Mucosa of rectum (tissue), 2 donors: ENCODE measurements around the gene MSL2.
"Not testable (repeated sequence)": the region's sequence is repeated elsewhere in the genome, so short reads cannot be mapped to it uniquely, and the experiment has no call there.

Source experiments
- H3K27ac ChIP-seq, 2 donors: one replicate each; pipeline ENCODE4 v1.7.0; 2013; ENCODE audit warnings: inconsistent platforms in 2 of 2, low read depth in 2 of 2, low read length in 2 of 2
- H3K27me3 ChIP-seq, 2 donors: one replicate each; pipeline ENCODE4 v1.7.0; 2013; ENCODE audit warnings: low read length in 2 of 2; ENCODE audit not compliant: control insufficient read depth in 2 of 2, insufficient read depth in 2 of 2
- H3K36me3 ChIP-seq, 2 donors: one replicate each; pipeline ENCODE4 v1.7.0; 2013; ENCODE audit warnings: low read length in 2 of 2; ENCODE audit not compliant: control insufficient read depth in 2 of 2, insufficient read depth in 2 of 2
- H3K4me1 ChIP-seq, 2 donors: one replicate each; pipeline ENCODE4 v1.7.0; 2013; ENCODE audit warnings: low read length in 2 of 2, mild to moderate bottlenecking in 1 of 2; ENCODE audit not compliant: control insufficient read depth in 2 of 2, insufficient read depth in 2 of 2
- H3K4me3 ChIP-seq, 2 donors: one replicate each; pipeline ENCODE4 v1.7.0; 2013; ENCODE audit warnings: low read length in 2 of 2
- H3K9ac ChIP-seq, 2 donors: one replicate each; pipeline ENCODE4 v1.7.0; 2013; ENCODE audit warnings: low read length in 2 of 2, low read depth in 1 of 2, mild to moderate bottlenecking in 1 of 2
- H3K9me3 ChIP-seq, 2 donors: one replicate each; pipeline ENCODE4 v1.7.0; 2013; ENCODE audit warnings: low read length in 2 of 2; ENCODE audit not compliant: control insufficient read depth in 2 of 2
- donor health status: healthy.
- donor health status: Normal muscosa, but diverticular disease.

Gene MSL2

DNA sequence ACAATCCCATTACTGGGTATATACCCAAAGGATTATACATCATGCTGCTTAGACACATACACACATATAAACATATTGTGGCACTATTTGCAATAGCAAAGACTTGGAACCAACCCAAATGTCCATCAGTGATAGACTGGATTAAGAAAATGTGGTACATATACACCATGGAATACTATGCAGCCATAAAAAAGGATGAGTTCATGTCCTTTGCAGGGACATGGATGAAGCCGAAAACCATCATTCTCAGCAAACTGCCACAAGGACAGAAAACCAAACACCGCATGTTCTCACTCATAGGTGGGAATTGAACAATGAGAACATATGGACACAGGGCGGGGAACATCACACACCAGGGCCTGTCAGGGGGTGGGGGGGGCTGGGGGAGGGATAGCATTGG is 64.5 kb downstream of the MSL2 start:
- not testable (repeated sequence) for H3K4me3 ChIP-seq, H3K4me1 ChIP-seq, H3K27me3 ChIP-seq, H3K9me3 ChIP-seq, H3K27ac ChIP-seq, H3K9ac ChIP-seq, H3K36me3 ChIP-seq

DNA sequence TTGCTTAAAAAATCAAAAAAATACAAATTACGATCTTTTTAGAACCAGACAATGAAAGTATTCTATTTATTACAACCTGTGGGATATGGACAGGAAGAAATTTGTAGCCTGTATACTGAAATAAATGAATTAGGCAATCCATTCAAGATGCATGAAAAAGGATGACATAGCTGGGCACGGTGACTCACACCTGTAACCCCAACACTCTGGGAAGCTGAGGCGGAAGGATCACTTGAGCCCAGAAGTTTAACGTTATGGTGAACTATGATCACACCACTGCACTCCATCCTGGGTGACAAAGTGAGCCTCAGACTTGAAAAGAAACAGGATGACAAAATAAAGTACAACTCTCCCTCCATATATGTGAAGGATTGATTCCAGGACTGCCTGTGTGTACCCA is 74.1 kb downstream of the MSL2 start:
- Histone ChIP-seq H3K36me3 (no peaks in the 10 kb centered on the region), H3K9me3 (no peaks in the 10 kb centered on the region), H3K27me3 (no peaks in the 10 kb centered on the region), H3K4me1 (no peaks in the 10 kb centered on the region), H3K4me3 (no peak overlapping the region), H3K27ac (no peak overlapping the region), H3K9ac (no peak overlapping the region)

DNA sequence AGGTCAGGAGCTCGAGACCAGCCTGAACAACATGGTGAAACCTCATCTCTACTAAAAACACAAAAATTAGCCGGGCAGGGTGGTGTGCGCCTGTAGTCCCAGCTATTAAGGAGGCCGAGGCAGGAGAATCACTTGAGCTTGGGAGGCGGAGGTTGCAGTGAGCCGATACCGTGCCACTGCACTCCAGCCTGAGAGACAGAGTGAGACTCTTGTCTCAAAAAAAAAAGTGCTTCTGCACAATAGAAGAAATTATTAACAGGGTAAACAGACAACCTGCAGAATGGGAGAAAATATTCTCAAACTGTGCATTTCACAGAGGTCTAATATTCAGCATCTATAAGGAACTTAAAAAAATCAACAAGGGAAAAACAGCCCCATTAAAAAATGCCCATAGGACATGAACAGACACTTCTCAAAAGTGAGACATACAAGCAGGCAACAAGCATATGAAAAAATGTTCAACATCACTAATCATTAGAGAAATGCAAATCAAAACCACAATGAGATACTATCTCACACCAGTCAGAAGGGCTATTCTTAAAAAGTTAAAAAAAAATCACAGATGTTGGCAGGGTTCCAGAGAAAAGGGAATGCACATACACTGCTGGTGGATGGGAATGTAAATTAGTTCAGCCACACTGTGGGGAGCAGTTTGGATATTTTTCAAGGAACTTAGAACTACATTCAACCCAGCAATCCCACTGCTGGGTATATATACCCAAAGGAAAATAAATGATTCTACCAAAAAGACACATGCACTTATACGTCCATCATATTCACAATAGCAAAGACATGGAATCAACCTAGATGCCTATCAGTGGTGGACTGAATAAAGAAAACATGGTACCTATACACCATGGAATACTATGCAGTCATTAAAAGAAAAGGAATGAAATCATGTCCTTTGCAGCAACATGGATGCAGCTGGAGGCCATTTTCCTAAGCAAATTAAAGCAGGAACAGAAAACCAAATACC is 75.5 kb downstream of the MSL2 start:
- H3K4me1 ChIP-seq, result no peaks in the 10 kb centered on the region
- no peak overlapping the region for H3K4me3 ChIP-seq
- no peaks in the 10 kb centered on the region for H3K36me3 ChIP-seq
- H3K9ac ChIP-seq, result no peak overlapping the region
- no peak overlapping the region for H3K27ac ChIP-seq
- no peaks in the 10 kb centered on the region for H3K9me3 ChIP-seq
- H3K27me3 ChIP-seq, result no peaks in the 10 kb centered on the region

DNA sequence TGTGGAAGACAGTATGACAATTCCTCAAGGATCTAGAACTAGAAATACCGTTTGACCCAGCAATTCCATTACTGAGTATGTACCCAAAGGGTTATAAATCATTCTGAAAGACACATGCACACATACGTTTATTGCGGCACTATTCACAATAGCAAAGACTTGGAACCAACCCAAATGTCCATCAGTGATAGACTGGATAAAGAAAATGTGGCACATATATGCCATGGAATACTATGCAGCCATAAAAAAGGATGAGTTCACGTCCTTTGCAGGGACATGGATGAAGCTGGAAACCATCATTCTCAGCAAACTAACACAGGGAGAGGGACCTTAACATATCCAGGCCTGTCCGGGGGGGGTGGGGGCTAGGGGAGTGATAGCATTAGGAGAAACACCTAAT is 76.4 kb downstream of the MSL2 start:
- H3K36me3 ChIP-seq, H3K27ac ChIP-seq, H3K4me1 ChIP-seq, H3K9me3 ChIP-seq, H3K4me3 ChIP-seq, H3K27me3 ChIP-seq, H3K9ac ChIP-seq: not testable (repeated sequence)

DNA sequence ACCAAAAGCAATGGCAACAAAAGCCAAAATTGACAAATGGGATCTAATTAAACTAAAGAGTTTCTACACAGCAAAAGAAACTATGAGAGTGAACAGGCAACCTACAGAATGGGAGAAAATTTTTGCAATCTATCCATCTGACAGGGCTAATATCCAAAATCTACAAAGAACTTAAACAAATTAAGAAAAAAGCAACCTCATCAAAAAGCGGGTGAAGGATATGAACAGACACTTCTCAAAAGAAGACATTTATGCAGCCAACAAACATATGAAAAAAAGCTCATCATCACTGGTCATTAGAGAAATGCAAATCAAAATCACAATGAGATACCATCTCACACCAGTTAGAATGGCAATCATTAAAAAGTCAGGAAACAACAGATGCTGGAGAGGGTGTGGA is 76.8 kb downstream of the MSL2 start:
- not testable (repeated sequence) for H3K9ac ChIP-seq, H3K27ac ChIP-seq, H3K4me1 ChIP-seq, H3K27me3 ChIP-seq, H3K9me3 ChIP-seq, H3K4me3 ChIP-seq, H3K36me3 ChIP-seq

DNA sequence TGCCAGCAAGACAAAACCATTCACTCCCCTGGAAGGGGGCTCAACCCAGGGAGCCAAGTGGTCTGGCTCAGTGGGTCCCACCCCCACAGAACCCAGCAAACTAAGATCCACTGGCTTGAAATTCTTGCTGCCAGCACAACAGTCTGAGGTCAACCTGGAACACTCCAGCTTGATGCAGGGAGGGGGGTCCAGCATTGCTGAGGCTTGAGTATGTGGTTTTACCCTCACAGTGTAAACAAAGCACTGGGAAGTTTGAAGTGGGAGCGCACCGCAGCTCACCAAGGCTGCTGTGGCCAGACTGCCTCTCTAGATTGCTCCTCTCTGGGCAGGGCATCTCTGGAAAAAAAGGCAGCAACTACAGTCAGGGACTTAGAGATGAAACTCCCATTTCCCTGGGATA is 81.7 kb downstream of the MSL2 start:
- H3K9ac ChIP-seq, result no peak overlapping the region

DNA sequence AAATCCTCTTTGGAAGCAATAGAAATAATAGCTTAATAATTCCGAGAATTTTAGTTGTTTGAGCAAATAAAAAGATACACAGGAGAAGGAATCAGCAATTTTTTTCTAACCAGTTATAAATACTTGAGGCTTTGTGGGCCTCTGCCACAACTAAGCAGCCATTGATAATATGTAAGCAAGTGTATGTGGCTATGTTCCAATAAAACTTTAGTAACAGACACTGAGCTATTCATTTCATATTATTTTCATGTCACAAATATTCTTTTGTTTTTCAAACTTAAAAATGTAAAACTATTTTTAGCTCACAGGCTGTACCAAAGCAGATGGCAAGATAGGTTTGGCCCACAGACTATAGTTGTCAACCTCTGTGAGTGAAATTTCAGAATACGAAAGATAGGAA is 85.7 kb downstream of the MSL2 start:
- H3K27ac ChIP-seq, result no peak overlapping the region
- H3K27me3 ChIP-seq, result no peaks in the 10 kb centered on the region
- H3K9me3 ChIP-seq, result no peaks in the 10 kb centered on the region
- no peak overlapping the region for H3K4me3 ChIP-seq
- H3K4me1 ChIP-seq, result no peaks in the 10 kb centered on the region
- no peak overlapping the region for H3K9ac ChIP-seq
- peaks cover 0 to 5% of the 10 kb centered on the region in 2 donors for H3K36me3 ChIP-seq

More for the DNA sequence above, 81.7 kb downstream of the MSL2 start:
- H3K4me1 ChIP-seq, result no peaks in the 10 kb centered on the region
- no peaks in the 10 kb centered on the region for H3K36me3 ChIP-seq
- no peaks in the 10 kb centered on the region for H3K27me3 ChIP-seq
- no peaks in the 10 kb centered on the region for H3K9me3 ChIP-seq
- no peak overlapping the region for H3K4me3 ChIP-seq
- H3K27ac ChIP-seq, result no peak overlapping the region

DNA sequence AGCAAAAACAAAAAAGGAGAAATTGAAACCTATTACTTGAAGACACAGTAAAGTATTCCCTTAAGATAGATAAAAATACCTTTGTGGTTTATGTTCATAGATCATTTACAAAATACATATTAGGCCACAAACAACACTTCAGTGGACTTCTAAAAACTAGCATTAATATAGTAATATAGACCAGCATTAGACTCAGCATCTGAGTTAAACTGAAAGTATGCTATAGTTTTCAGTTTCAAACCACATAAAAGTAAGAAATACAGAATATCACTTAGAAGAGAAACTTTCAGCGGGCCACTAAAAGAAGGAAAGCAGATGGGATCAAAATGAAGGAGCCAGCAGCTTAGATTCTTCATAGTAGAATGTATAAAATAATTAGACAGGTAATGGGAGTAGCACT is 86.6 kb downstream of the MSL2 start:
- H3K27me3 ChIP-seq, result no peaks in the 10 kb centered on the region
- H3K4me1 ChIP-seq, result no peaks in the 10 kb centered on the region
- peaks cover 0 to 5% of the 10 kb centered on the region in 2 donors for H3K36me3 ChIP-seq
- no peaks in the 10 kb centered on the region for H3K9me3 ChIP-seq
- no peak overlapping the region for H3K9ac ChIP-seq
- no peak overlapping the region for H3K4me3 ChIP-seq
- no peak overlapping the region for H3K27ac ChIP-seq

DNA sequence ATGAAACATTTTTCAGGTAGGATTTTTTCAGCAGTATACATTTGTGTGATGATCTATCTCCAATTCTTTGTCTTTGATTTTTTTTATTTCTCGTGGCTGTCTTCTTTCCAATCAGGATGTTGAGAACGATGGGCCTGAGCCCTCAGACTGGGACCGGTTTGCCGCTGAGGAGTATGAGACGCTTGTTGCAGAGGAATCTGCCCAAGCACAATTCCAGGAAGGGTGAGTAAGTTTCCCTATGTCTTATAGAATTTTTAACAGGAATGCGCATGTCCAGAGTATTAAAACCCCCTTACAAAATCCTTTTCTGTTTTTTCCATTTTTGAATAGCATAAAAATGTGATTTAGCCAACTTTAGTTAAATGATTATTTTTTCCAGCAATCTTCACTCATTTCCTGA is 90.0 kb downstream of the MSL2 start:
- Histone ChIP-seq H3K9me3 (no peaks in the 10 kb centered on the region), H3K4me3 (no peak overlapping the region), H3K36me3 (peaks cover 8 to 11% of the 10 kb centered on the region in 2 donors), H3K27me3 (no peaks in the 10 kb centered on the region), H3K9ac (no peak overlapping the region), H3K27ac (no peak overlapping the region), H3K4me1 (no peaks in the 10 kb centered on the region)

DNA sequence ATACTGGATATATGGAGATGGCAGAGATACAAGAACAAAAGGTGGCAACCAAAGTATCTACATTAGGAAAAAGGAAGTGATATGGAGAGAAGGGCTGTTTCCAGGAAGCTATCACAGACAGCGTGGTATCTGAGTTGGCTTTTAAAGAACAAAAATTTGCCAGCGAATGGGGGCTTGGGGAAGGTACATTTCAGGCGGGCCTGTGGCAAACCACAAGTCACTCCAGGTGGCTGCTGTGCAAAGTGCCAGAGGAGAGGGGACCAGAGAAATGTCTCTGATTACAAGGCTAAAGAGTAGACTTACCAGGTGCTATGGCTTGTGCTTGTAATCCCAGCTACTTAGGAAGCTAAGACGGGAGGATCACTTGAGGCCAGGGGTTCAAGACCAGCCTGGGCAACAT is 91.1 kb downstream of the MSL2 start:
- no peak overlapping the region for H3K4me3 ChIP-seq
- H3K27ac ChIP-seq, result no peak overlapping the region
- H3K9ac ChIP-seq, result no peak overlapping the region
- H3K36me3 ChIP-seq, result peaks cover 8 to 11% of the 10 kb centered on the region in 2 donors
- H3K9me3 ChIP-seq, result no peaks in the 10 kb centered on the region
- no peaks in the 10 kb centered on the region for H3K4me1 ChIP-seq
- H3K27me3 ChIP-seq, result no peaks in the 10 kb centered on the region
